ENCODE measurements around the gene NFX1.

DNA sequence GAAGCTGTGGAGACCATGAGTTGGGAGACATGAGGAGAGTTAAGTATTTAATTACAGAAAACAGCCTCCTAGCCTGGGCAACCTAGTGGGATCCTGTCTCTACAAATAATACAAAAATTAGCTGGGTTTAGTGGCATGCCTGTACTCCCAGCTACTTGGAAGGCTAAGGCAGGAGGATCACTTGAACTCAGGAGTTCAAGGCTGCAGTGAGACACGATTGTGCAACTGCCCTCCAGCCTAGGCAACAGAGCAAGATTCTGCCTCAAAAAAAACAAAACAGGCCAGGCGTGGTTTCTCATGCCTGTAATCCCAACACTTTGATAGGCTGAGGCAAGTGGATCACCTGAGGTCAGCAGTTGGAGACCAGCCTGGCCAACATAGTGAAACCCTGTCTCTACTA is 59.4 kb downstream of the NFX1 start:
- TF ChIP-seq, protein P1, sequence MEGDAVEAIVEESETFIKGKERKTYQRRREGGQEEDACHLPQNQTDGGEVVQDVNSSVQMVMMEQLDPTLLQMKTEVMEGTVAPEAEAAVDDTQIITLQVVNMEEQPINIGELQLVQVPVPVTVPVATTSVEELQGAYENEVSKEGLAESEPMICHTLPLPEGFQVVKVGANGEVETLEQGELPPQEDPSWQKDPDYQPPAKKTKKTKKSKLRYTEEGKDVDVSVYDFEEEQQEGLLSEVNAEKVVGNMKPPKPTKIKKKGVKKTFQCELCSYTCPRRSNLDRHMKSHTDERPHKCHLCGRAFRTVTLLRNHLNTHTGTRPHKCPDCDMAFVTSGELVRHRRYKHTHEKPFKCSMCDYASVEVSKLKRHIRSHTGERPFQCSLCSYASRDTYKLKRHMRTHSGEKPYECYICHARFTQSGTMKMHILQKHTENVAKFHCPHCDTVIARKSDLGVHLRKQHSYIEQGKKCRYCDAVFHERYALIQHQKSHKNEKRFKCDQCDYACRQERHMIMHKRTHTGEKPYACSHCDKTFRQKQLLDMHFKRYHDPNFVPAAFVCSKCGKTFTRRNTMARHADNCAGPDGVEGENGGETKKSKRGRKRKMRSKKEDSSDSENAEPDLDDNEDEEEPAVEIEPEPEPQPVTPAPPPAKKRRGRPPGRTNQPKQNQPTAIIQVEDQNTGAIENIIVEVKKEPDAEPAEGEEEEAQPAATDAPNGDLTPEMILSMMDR (IDR thresholded peaks at IDR 0.05): no peak
- no peak for TF ChIP-seq EZH2 (IDR thresholded peaks at IDR 0.05)
